ENCODE results near the gene MARK2.

Gene MARK2

GRCh38 chr11:63871962-63872799 is 33.3 kb downstream of the MARK2 start:
- peak; percentile 74 for DNase-seq
- H3K36me3 ChIP-seq, result no peaks in the 10 kb centered on the region
- no peaks in the 10 kb centered on the region for H3K4me1 ChIP-seq
- TF ChIP-seq CTCF (IDR thresholded peaks at IDR 0.05; ENCODE audit: low read depth, low read length), result peak; percentile 43
- no peaks in the 10 kb centered on the region for H3K27me3 ChIP-seq
- H3K4me3 ChIP-seq (ENCODE audit: low read depth, low read length), result no peak overlapping the region
- H3K9me3 ChIP-seq, result no peaks in the 10 kb centered on the region

GRCh38 chr11:63872800-63873197 is 33.9 kb downstream of the MARK2 start:
- H3K36me3 ChIP-seq, result no peaks in the 10 kb centered on the region
- DNase-seq, result no peak
- no peaks in the 10 kb centered on the region for H3K4me1 ChIP-seq
- TF ChIP-seq CTCF (IDR thresholded peaks at IDR 0.05; ENCODE audit: low read depth, low read length), result no peak
- no peaks in the 10 kb centered on the region for H3K9me3 ChIP-seq
- no peaks in the 10 kb centered on the region for H3K27me3 ChIP-seq
- no peak overlapping the region for H3K4me3 ChIP-seq (ENCODE audit: low read depth, low read length)

GRCh38 chr11:63873311-63873710 is 34.4 kb downstream of the MARK2 start:
- H3K27me3 ChIP-seq, result no peaks in the 10 kb centered on the region
- H3K4me1 ChIP-seq, result no peaks in the 10 kb centered on the region
- H3K9me3 ChIP-seq, result no peaks in the 10 kb centered on the region
- no peak for DNase-seq
- TF ChIP-seq CTCF (IDR thresholded peaks at IDR 0.05; ENCODE audit: low read depth, low read length), result no peak
- H3K4me3 ChIP-seq (ENCODE audit: low read depth, low read length), result no peak overlapping the region
- no peaks in the 10 kb centered on the region for H3K36me3 ChIP-seq

- no peaks in the 10 kb centered on the region for H3K27me3 ChIP-seq
- no peaks in the 10 kb centered on the region for H3K4me1 ChIP-seq
- H3K9me3 ChIP-seq, result no peaks in the 10 kb centered on the region
- DNase-seq, result no peak
- no peak for TF ChIP-seq CTCF (IDR thresholded peaks at IDR 0.05; ENCODE audit: low read depth, low read length)
- H3K36me3 ChIP-seq, result no peaks in the 10 kb centered on the region
- H3K4me3 ChIP-seq (ENCODE audit: low read depth, low read length), result no peak overlapping the region
Measured at GRCh38 chr11:63874511-63874910, 35.6 kb downstream of the MARK2 start.

- no peaks in the 10 kb centered on the region for H3K36me3 ChIP-seq
- TF ChIP-seq CTCF (IDR thresholded peaks at IDR 0.05; ENCODE audit: low read depth, low read length), result no peak
- no peaks in the 10 kb centered on the region for H3K4me1 ChIP-seq
- no peak for DNase-seq
- no peaks in the 10 kb centered on the region for H3K27me3 ChIP-seq
- no peak overlapping the region for H3K4me3 ChIP-seq (ENCODE audit: low read depth, low read length)
- no peaks in the 10 kb centered on the region for H3K9me3 ChIP-seq
Measured at GRCh38 chr11:63875506-63876065, 36.7 kb downstream of the MARK2 start.

- H3K36me3 ChIP-seq, result no peaks in the 10 kb centered on the region
- TF ChIP-seq CTCF (IDR thresholded peaks at IDR 0.05; ENCODE audit: low read depth, low read length), result no peak
- no peaks in the 10 kb centered on the region for H3K27me3 ChIP-seq
- no peaks in the 10 kb centered on the region for H3K9me3 ChIP-seq
- no peaks in the 10 kb centered on the region for H3K4me1 ChIP-seq
- no peak for DNase-seq
- no peak overlapping the region for H3K4me3 ChIP-seq (ENCODE audit: low read depth, low read length)
Measured at GRCh38 chr11:63876616-63877015, 37.7 kb downstream of the MARK2 start.

Measured in BE2C (cell line).